HG02870 (cell line): ENCODE results near the gene RRBP1.
"Not testable (repeated sequence)": the region's sequence is repeated elsewhere in the genome, so short reads cannot be mapped to it uniquely, and the experiment has no call there.

Experiments used
- ATAC-seq: cut with Tn5 transposase; IDR thresholded peaks from one replicate; pipeline ENCODE4 v1.9.1; 2021; ENCODE audit warnings: mild to moderate bottlenecking, moderate library complexity; ENCODE audit not compliant: unreplicated experiment

Gene RRBP1

GRCh38 chr20:17663040-17663399, 19.0 kb downstream of the RRBP1 start:
- ATAC-seq: no peak

DNA sequence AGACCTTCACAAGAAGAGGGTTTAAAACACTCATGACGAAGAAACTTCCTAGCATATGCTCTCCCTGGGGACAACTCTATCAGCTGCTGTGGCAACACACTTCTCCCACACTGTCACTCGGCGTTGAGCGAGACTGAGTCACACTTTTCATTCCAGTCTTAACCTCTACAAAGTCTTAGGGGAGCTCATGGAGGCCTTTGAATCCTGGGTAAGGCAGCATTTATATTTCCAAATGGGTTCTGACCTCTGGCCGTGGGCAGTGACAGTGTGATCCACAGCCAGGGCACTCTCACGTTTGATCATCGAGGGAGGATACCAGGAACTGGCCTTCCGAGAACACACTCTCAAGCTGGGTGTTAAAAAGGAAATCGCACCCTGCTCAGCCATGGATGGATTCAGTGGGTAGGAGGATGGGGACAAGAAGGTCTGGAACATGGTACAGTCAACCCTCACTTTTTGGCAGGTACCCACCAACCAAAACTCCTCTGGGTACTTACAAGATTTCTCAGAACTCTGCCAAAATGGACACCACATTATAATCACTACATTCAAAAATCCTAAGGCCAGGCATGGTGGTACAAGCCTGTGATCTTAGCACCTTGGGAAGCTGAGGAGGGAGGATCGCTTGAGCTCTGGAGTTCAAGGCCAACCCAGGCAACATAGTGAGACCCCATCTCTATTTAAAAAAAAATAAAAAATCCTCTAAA, 19.6 kb downstream of the RRBP1 start:
- no peak for ATAC-seq

DNA sequence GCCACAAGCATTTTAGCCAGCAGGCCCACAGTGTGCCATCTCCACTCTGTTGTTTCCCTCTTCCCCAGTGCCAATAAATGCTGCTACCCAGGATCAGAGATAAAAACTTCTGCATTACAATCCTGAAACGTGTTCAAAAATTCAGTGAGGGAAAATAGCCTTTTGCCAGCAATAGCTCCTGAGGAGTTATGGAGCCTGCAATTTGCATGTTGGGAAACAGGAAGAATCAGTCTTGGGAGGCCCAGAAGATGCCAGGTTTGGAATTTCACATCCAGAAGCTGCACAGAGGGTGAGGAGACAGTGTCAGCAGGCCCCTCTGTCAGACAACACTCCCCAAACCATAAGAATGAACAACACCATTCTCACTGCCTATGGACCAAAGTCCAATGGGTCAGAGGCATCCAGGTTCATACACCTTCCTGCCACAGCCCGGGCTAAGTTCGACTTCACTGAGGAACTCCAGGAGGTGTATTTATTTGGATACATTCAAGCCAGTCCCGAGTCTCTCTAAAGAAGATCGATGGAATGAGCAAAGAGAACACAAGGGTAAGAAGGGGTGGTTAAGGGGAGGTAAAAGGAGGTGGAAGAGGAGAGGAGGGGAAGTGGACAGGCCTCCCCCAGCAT, 20.8 kb downstream of the RRBP1 start:
- no peak for ATAC-seq

GRCh38 chr20:17660667-17661066, 21.4 kb downstream of the RRBP1 start:
- no peak for ATAC-seq

- no peak for ATAC-seq
Measured at GRCh38 chr20:17659801-17660200, 22.2 kb downstream of the RRBP1 start.

DNA sequence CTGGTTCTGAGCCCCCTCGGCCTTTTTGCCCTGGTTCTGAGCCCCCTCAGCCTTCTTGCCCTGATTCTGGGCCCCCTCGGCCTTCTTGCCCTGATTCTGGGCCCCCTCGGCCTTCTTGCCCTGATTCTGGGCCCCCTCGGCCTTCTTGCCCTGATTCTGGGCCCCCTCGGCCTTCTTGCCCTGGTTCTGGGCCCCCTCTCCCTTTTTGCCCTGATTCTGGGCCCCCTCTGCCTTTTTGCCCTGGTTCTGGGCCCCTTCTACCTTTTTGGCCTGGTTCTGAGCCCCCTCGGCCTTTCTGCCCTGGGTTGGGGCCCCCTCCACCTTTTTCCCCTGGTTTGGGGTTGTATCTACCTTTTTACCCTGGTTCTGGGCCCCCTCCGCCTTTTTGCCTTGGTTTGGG, 22.7 kb downstream of the RRBP1 start:
- not testable (repeated sequence) for ATAC-seq

DNA sequence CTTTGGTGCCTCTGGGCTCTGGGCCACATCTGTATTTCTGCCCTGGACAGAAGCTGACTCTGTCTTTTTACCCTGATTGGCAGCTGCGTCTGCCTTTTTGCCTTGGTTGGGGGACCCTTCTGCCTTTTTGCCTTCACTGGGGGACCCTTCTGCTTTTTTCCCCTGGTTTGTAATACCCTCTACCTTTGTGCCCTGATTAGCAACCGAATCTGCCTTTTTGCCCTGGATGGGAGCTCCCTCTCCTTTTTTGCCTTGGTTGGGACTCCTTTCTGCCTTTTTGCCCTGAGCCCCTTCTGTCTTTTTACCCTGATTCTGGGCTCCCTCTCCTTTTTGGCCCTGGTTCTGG, 23.4 kb downstream of the RRBP1 start:
- no peak for ATAC-seq

DNA sequence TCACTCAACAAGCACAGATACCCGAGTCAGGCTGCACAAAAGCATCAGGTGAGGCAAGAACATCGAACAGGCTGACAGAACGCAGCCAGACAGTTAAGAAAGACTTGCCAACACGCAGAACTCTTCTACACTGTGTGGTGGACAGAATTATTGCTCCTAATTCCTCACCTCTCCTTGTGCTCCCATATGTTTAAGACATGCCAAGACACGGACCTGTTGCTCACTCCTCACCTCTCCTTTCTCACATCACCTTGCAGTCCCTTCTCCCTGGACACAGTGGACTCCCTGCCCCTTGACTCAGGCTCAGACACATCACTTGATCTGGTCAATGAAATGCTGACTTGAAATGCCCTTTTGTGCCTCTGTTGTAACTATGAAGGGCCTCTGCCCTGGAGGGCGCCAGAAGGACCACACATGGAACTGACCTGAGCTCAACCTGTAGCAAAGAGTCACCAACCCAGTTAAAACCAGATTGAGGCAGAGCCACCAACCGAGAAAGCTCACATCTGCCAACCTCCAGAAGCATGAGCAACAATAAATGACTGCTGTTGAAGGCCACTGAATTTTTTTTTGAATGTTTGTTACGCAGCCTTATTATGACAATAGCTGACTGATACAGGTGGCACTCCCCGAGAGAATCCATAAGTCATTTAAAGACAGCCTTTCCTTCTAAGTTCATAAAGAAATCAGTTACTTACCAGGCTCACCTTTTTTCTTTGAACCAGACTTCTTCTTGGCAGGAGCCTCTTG, 24.0 kb downstream of the RRBP1 start:
- no peak for ATAC-seq

DNA sequence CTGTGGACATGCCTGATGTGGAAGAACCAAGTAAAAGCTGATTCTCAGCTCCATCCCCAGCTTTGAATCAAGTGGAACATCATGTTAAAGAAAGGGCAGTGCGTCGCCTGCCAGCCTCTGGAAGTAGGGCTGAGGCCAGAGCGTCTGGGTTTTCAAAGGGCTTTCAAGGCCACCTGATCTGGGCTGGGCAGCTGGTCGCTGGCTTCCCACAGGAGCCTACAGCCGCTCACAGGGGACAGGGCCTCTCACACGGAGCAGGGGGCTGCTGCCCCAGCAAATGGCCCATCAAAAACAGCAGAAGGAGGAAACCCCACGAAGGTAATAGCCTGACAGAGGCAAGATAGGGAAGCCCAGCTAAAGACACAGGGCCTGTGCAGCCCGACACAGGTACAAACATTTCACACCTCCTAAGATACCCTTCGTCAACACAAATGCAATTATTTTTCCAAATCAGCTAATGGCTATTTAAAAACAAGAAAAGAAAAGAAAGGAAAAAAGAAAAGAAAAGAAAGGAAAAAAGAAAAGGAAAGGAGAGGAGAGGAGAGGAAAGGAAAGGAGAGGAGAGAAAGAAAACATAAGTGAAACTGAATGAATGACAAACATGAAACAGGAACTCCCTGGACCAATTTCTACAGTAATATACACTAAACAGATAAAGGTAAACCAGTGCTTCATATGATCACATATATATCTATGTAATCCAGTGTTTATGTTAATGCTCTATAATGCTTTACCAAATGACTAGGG, 24.8 kb downstream of the RRBP1 start:
- ATAC-seq: no peak

DNA sequence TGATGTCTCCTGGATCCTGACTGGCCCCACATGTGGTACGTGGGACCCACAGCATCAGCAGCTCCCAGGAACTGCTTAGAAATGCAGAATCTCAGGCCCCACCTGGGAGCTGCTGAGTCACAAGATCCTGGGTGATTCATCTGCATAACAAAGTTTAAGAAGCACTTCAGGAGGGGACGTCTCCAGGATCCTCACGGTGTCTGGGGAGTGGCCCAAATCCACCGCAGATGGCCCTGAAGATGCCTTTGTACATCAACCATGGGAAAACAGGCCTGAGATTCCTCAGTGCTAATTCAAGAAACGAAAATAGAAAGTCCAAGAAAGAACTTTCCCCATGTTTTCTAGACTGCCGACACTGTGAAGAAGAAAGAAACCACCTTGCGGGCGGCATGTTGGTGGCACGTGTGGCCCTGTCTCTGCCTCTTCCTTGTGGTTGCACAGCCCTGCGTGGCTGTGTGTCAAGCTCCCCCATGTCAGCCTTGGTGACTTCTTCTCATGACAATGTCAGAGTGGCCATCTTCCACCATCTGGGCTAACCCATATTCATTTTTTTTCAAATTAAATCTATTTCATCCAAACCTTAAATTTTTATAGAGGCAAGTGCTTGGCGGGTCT, 26.1 kb downstream of the RRBP1 start:
- no peak for ATAC-seq

GRCh38 chr20:17655286-17655651, 26.8 kb downstream of the RRBP1 start:
- ATAC-seq: no peak

DNA sequence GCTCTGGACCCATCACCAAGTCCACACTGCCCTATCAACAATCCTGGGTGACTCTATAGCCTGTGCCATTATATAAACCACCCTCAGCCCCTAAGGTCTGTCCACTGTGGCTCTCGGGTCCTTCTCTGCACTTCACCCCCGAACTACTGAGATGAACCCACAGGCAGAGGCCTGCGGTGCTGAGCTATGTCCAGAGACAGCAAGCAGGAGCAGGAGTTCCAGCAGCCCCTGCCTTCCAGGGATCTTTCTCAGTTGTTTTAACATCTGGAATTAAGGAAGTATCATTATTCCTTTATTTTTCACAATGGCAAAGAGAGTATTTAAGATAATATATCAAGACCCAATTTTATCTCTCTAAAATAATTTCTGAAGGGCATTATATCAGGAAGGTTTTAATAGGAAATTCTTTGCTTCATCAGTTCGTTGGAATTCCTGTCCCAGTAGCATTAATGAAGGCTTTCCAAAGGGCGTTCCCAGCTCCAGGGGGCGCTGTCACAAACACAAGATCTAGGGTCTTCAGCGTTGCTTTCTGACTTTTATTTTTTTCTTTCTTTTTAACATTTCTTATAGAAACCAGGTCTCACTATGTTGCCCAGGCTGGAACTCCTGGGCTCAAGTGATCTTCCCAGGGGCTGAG, 27.3 kb downstream of the RRBP1 start:
- ATAC-seq: no peak

DNA sequence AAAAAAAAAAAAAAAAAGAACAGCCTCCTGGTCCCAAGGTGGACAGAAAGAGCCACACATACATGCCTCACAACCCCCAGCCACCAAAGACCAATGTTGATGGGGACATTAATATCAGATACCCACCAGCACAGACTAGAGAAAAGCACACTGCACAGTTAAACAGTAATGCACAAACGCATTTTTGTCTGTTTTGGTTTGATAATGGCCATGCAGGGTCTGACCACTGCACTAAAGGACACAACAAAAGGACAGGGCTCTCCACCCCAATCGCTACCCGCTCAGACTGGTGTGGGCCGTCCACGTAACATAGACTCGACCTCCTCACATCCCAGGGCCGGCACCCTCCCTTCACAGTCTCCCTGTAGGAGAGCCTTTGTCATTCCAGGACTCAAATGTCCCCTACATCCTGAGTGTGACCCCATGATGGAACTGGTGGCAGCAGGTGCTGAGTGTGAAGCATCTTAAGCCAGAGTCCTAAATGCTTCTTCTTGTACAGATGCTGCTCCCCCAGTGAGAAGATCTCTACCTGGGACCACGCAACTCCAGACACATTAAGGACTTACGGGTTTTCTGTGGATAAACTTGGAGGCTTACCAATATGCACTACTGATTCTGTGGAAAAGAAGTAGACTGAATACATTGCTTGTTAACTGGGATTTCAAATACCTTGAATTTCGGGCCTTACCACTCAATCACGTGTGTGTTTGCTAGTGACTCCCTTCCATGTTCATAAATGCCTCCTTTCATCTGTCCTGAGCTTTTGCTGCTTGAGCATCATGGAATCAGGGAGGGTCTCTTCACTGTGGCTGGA, 28.0 kb downstream of the RRBP1 start:
- ATAC-seq: no peak

GRCh38 chr20:17652411-17652810, 29.6 kb downstream of the RRBP1 start:
- ATAC-seq: no peak

DNA sequence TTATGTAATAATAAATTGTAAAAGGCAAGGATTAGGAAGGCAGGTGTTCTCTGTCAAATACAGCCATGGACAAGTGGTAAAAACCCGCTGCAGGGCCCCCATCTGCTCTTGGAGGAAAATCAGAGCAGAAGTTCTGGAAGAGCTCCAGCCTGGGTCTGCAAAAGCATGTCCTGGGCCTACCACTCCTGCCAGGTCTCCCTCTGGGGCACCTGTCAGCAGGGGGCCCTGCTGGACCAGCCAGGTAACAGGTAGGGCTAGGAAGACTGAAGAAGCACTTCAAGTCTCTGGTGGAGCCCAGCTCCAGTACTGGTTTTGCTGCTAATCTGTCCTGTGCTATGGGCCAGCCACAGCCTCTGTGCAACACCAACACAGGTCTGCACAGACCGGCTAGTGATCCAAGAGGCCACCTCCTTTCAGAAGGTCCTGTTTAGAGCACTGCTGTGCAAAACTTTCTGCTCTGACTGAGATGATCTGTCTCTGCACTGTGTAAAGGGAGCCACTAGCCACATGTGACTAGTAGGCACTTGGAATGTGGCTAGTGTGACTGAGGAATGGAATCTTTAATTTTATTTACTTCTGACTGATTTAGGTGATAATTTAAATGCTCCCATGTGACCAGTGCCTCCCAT, 30.2 kb downstream of the RRBP1 start:
- ATAC-seq: no peak

- ATAC-seq: no peak
Measured at GRCh38 chr20:17651129-17651759, 30.8 kb downstream of the RRBP1 start.

DNA sequence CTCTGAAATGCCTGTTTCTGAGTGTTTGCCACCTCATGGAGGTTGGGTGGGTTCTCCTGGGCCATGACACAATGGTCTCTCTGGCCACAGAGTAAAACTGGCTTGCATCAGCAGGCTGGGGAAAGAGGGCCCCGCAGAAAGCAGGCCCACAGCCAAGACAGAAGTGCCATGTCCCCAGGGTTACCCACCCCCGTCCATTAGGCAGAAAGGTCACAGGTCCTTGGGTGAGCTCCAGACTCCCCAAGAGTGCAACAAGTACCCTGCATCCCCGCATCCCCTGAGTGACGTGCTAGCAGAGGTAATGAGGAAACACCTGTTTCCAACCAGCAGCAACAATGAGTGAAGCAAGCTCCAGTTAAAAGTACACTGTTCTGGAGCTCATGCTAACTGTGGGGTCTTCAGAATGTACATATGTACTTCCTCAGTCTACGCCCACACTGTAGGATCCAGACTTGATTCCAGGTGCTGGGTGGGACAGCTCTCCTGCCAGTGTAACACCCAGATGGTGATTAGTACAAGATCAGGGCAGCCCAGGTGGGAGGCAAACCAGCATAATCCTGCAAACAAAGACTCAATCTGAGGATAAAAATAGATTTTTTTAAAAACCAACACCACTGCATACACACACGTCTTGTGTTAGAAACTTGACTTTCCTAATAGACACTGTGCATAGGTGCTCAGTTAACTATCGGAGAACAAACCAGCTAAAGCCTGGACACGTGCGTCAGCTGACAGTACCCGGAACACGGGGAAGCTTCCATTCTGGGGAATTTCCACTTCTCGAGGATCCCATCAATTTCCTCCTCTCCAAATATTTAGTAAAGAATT, 31.5 kb downstream of the RRBP1 start:
- ATAC-seq: no peak
